ENCODE results near the gene RIPOR1.

RIPOR1 gene

DNA sequence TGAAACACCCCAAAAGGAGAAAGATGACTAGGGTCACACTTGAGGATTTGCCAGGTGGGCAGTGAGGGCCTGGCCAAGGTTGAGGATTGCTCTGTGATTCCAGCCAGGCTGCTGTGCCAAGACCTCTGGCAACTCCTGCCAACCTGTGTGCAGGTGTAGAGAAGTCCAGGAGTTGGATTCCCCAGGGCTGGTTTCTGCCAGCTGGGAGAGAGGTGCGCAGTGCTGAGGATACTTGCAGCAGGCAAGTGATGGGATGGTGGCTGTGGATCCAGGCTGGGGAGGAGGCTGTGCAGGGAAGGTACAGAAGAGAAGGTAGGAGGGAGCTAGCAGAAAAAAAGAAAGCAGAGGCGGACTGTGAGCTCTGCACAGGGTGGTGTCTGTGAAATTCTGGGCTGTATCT is 6.6 kb downstream of the RIPOR1 start:
- no peak overlapping the region for H3K4me3 ChIP-seq (replicated peaks; ENCODE audit: insufficient read depth, low read length)
- H3K27ac ChIP-seq (replicated peaks): no peak overlapping the region
- H3K27me3 ChIP-seq (ENCODE audit: insufficient read depth, poor library complexity, severe bottlenecking): no peaks in the 10 kb centered on the region
- no peak for DNase-seq (ENCODE audit: low read depth in 1 of 2, low spot score in 1 of 2)
- TF ChIP-seq REST (IDR thresholded peaks at IDR 0.05; ENCODE audit: insufficient replicate concordance, low read depth) (no peak), GABPA (IDR thresholded peaks at IDR 0.05; ENCODE audit: low read depth) (no peak), SPI1 (IDR thresholded peaks at IDR 0.05; ENCODE audit: borderline replicate concordance, low read depth) (no peak), POLR2AphosphoS5 (IDR thresholded peaks at IDR 0.05; ENCODE audit: low read depth) (no peak)
- TF ChIP-seq, protein P1, sequence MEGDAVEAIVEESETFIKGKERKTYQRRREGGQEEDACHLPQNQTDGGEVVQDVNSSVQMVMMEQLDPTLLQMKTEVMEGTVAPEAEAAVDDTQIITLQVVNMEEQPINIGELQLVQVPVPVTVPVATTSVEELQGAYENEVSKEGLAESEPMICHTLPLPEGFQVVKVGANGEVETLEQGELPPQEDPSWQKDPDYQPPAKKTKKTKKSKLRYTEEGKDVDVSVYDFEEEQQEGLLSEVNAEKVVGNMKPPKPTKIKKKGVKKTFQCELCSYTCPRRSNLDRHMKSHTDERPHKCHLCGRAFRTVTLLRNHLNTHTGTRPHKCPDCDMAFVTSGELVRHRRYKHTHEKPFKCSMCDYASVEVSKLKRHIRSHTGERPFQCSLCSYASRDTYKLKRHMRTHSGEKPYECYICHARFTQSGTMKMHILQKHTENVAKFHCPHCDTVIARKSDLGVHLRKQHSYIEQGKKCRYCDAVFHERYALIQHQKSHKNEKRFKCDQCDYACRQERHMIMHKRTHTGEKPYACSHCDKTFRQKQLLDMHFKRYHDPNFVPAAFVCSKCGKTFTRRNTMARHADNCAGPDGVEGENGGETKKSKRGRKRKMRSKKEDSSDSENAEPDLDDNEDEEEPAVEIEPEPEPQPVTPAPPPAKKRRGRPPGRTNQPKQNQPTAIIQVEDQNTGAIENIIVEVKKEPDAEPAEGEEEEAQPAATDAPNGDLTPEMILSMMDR (IDR thresholded peaks at IDR 0.05; ENCODE audit: insufficient read depth, low read length): no peak

GRCh38 chr16:67537270-67537635 is 8.6 kb downstream of the RIPOR1 start:
- no peak for TF ChIP-seq REST (IDR thresholded peaks at IDR 0.05; ENCODE audit: insufficient replicate concordance, low read depth)
- TF ChIP-seq POLR2AphosphoS5 (IDR thresholded peaks at IDR 0.05; ENCODE audit: low read depth): no peak
- TF ChIP-seq, protein P1 (IDR thresholded peaks at IDR 0.05; ENCODE audit: insufficient read depth, low read length): no peak
- no peak for TF ChIP-seq GABPA (IDR thresholded peaks at IDR 0.05; ENCODE audit: low read depth)
- TF ChIP-seq SPI1 (IDR thresholded peaks at IDR 0.05; ENCODE audit: borderline replicate concordance, low read depth): no peak
- DNase-seq (ENCODE audit: low read depth in 1 of 2, low spot score in 1 of 2): no peak
- no peaks in the 10 kb centered on the region for H3K27me3 ChIP-seq (ENCODE audit: insufficient read depth, poor library complexity, severe bottlenecking)

GRCh38 chr16:67537636-67538591 is 9.3 kb downstream of the RIPOR1 start:
- Histone ChIP-seq H3K27ac (replicated peaks) (no peak overlapping the region), H3K4me3 (replicated peaks; ENCODE audit: insufficient read depth, low read length) (no peak overlapping the region), H3K27me3 (ENCODE audit: insufficient read depth, poor library complexity, severe bottlenecking) (no peaks in the 10 kb centered on the region)
- no peak for TF ChIP-seq GABPA (IDR thresholded peaks at IDR 0.05; ENCODE audit: low read depth)
- no peak for DNase-seq (ENCODE audit: low read depth in 1 of 2, low spot score in 1 of 2)

More at GRCh38 chr16:67537270-67537635, 8.6 kb downstream of the RIPOR1 start:
- Histone ChIP-seq H3K27ac (replicated peaks) (no peak overlapping the region), H3K4me3 (replicated peaks; ENCODE audit: insufficient read depth, low read length) (no peak overlapping the region)

GRCh38 chr16:67538666-67539101 is 10.1 kb downstream of the RIPOR1 start:
- no peak for DNase-seq (ENCODE audit: low read depth in 1 of 2, low spot score in 1 of 2)
- Histone ChIP-seq H3K4me3 (replicated peaks; ENCODE audit: insufficient read depth, low read length) (no peak overlapping the region), H3K27ac (replicated peaks) (no peak overlapping the region), H3K27me3 (ENCODE audit: insufficient read depth, poor library complexity, severe bottlenecking) (no peaks in the 10 kb centered on the region)
- TF ChIP-seq GABPA (IDR thresholded peaks at IDR 0.05; ENCODE audit: low read depth): no peak
- no peak for TF ChIP-seq REST (IDR thresholded peaks at IDR 0.05; ENCODE audit: insufficient replicate concordance, low read depth)
